HAP-1 (cell line): ENCODE results near the gene ARMC9.
A peak's percentile ranks its signal among the peaks of the same experiment; 100 is the strongest.
"Not testable (repeated sequence)": the region's sequence is repeated elsewhere in the genome, so short reads cannot be mapped to it uniquely, and the experiment has no call there.

Experiments used
- DNase-seq, 2 experiments: peaks; one replicate each; pipeline ENCODE4 v3.0.0-alpha.2; 2016 to 2020; ENCODE audit warnings: low spot score in 2 of 2
- H3K27me3 ChIP-seq: fragments of 250-450 bp; sonication (Bioruptor Pico); 2 replicates; pipeline ENCODE4 v1.5.1; 2020; ENCODE audit warnings: low read depth, mild to moderate bottlenecking, moderate library complexity
- H3K36me3 ChIP-seq: fragments of 250-450 bp; sonication (Bioruptor Pico); replicated peaks from 2 replicates; pipeline ENCODE4 v1.5.1; 2020; ENCODE audit warnings: mild to moderate bottlenecking
- H3K4me1 ChIP-seq: fragments of 250-450 bp; sonication (Bioruptor Pico); 2 replicates; pipeline ENCODE4 v1.5.1; 2020; ENCODE audit warnings: mild to moderate bottlenecking
- H3K4me3 ChIP-seq: fragments of 250-450 bp; sonication (Bioruptor Pico); 2 replicates; pipeline ENCODE4 v1.5.1; 2020; ENCODE audit warnings: mild to moderate bottlenecking, moderate library complexity
- H3K9me3 ChIP-seq: fragments of 250-450 bp; sonication (Bioruptor Pico); 2 replicates; pipeline ENCODE4 v1.5.1; 2020; ENCODE audit warnings: mild to moderate bottlenecking, moderate library complexity
- in situ Hi-C: fragments of 300-500 bp; cut with MboI; formaldehyde crosslinking; loops from 3 replicates; pipeline ENCODE4 v1.14.3; 2020; ENCODE audit warnings: low sequenced_read_pairs, inconsistent platforms, mixed read lengths

ARMC9 gene

DNA sequence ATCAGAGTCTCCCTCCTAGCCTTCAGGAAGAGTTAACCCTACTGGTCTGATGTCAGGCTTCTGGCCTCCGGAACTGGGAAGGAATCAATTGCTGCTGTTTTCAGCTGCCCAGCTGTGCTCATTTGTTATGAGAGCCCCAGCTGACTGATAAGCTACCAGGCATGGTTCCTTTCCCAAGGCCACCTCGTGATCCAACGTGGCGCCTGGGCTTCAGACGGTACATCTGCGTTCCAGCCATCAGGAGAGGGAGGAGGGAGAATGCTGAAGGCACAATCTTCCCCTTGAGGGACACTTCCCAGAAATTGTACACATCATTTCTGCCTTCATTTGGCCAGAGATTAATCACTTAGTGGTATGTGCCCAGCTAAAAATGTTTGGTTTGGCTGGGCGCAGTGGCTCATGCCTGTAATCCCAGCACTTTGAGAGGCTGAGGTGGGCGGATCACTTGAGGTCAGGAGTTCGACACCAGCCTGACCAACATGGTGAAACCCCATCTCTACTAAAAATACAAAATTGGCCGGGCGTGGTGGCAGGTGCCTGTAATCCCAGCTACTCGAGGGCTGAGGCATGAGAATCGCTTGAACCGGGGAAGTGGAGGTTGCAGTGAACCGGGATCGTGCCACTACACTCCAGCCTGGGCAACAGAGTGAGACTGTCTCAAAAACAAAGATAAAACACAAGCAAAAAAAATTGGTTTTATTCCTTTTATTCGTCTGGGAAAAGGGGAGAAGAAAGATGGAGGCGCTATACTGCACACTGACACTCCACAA is 10.5 kb upstream of the ARMC9 start:
- DNase-seq: no peak
- Histone ChIP-seq H3K27me3 (no peaks in the 10 kb centered on the region), H3K36me3 (no peaks in the 10 kb centered on the region), H3K4me3 (no peak overlapping the region), H3K4me1 (no peaks in the 10 kb centered on the region), H3K9me3 (no peaks in the 10 kb centered on the region)
- in situ Hi-C loops: no loop called here

DNA sequence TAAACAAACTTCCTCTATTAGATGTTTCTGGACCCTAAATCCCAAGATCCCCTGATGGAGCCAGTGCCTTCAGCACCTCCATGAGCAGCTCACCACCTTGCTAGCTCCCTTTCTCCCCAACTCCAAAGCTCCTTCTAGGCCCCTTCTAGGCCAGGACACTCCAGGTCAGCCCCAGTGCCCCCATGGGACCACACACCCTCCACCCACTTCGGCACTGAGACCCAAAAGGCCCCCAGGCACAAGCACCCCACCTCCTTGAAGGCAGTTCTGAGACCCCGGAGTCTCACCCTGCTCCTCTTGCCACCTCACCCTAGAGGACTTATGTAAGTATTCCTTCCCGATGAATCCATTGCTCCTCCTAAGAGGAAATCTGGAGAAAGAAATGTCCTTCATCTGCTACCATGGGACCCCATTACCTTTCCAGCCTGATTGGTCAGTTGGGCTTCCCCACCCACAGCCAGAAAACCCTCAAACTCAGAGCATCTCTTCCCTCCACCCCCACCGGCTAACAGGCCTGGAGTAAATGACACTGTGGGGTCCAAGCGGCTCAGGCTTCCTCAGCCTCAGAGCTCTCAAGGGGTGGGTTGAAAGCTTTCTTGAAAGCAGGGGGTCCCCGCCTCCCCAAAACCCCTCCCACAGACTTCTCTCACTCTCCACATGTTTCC is 9.8 kb upstream of the ARMC9 start:
- Histone ChIP-seq H3K36me3 (no peaks in the 10 kb centered on the region), H3K27me3 (no peaks in the 10 kb centered on the region), H3K9me3 (no peaks in the 10 kb centered on the region), H3K4me1 (no peaks in the 10 kb centered on the region), H3K4me3 (no peak overlapping the region)
- DNase-seq: no peak
- in situ Hi-C loops: no loop called here

DNA sequence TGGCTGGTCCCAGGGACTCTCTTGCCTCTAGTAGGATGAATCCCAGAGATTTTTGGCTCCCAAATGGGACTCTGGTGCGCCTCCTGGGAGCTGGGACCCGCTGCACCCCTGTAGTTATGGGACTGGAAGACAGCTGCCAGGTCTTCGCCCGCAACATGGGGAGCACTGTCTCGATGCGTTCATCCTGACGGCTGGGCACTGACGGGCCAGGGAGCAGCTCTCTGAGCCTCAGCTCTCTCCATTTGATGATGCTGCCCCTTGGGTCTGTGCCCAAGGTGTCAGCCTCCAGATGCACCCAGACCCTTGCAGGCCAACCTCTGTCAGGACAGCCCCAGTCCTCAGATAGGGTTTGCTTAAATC is 9.3 kb upstream of the ARMC9 start:
- no peak for DNase-seq
- Histone ChIP-seq H3K9me3 (no peaks in the 10 kb centered on the region), H3K27me3 (no peaks in the 10 kb centered on the region), H3K4me1 (no peaks in the 10 kb centered on the region), H3K4me3 (no peak overlapping the region), H3K36me3 (no peaks in the 10 kb centered on the region)
- in situ Hi-C loops: no loop called here

DNA sequence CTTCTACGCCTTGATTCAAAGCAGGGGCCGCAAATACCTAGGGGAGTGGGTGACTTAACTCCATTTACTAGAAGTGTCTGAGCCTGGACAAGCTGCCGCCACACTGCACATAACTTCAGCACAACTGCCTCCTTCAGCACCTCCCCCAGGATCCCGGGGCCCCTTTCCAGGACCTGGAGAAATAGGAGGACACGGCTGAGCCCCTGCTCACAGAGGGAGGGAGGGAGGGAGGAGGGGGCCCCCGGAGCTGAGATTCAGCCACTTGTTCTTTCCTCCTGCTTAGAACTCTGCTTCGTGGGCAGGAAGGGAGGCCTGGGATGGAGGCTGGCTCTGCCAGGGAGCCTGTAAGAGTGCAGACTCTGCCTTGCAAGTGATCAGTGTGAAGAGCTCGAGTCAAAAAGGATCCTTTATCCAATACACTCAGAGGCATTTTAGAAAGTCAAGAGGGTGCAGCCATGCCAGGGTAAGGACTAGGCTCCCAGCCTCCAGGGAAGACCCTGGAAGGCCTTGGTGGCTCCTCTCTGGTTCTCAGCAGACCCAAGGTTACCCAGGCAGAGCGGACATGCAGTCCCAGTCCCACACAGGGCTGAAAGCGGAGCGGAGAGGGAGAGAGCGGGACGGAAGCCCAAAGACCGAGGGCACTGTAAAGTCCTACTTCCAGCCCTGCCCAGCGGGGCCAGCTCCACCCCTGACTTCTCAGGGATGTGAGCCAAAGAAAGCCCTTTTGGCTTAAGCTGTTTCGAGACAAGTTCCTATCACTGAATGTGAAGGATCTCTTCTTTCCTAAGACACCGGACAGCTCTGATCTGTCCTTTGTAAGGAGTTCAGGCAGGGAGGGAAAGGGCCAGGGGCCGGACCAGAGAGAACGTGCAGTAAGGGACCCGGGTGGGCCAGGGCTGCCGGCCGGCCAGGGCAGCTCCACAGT is 8.6 kb upstream of the ARMC9 start:
- H3K27me3 ChIP-seq: no peaks in the 10 kb centered on the region
- no peak overlapping the region for H3K4me3 ChIP-seq
- DNase-seq: no peak
- in situ Hi-C loops: no loop called here
- no peaks in the 10 kb centered on the region for H3K9me3 ChIP-seq
- H3K4me1 ChIP-seq: no peaks in the 10 kb centered on the region
- H3K36me3 ChIP-seq: no peaks in the 10 kb centered on the region

DNA sequence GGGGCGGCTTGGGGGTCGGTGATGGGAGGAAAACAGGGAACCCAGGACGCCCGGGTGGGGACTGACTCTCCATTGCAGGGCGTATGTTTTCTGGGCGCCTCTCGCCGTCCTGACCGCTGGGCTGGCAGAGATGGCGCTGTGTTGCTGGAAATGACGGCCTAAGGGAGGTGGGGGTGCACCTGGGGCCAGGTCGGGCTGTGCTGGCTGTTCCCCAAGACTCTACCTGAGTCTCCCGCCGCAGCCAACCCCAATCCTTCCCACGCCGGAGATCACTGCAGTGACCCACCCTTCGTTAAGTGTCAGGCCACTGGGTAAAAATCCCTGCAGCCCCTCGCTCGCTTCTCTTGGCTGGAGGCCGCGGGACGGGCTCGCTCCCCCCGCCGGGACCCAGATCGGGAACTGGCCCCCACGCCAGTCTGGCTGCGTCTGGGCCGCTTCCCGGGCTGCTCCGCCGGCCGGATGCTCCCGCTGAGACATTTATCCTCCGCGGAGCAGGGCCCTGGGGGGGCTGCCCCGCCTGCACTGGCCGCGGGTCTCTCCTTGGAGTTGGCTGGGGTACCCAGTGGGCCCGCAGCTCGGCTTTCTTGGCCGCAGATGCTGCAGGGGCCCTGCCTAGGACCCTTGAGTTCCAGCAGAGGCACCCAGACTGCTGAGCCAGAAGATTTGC is 7.8 kb upstream of the ARMC9 start:
- no peaks in the 10 kb centered on the region for H3K9me3 ChIP-seq
- H3K4me1 ChIP-seq: no peaks in the 10 kb centered on the region
- H3K4me3 ChIP-seq: no peak overlapping the region
- DNase-seq: no peak
- no peaks in the 10 kb centered on the region for H3K36me3 ChIP-seq
- no peaks in the 10 kb centered on the region for H3K27me3 ChIP-seq
- in situ Hi-C loops: no loop called here

DNA sequence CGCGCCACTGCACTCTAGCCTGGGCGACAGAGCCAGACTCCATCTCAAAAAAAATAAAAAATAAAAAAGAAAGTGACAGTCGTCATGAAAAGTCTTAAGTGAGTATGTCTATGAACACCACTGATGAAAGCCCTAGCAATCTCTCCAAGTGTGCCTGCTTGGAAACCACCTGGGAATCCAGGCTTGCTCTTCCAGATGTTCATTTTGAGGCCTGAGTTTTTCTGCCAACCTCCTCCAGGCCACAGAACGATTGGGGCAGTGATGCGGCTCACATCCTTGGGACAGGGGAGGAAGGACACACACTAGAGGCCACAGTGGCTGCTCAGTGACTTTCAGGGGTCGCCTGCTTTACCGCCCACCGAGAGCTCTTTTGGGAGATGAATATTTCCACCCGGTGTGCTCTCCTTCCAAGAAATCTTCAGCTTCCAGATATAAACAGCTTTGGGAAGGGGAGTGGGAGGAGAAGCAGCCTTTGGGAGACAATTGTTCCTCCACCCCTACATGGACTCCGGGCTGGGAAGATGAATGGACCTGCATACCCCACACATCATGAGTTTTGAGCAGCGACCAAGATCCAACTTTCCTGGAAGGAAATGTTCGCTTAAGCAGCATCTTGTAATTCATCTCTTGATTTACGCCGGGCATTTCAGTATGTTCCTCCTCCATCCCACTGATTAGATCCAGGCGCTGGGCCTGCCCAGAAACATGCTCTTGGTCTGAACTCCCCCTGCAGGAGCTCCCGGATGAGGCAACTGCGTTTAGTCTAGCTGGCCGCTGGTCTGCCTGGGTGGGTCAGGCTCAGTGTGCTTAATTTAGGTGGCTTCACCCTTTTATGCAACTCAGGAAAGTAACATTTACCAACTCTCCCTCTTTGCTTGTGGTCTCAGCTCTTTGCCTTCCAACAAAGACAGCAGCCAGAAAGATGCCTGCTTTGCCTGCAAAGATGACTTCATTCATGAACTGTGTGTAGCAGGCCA is 6.2 kb upstream of the ARMC9 start:
- peaks cover under 1% of the 10 kb centered on the region; the same call in 1 of the 2 replicates for H3K9me3 ChIP-seq
- peak; percentile 59 to 78 for DNase-seq
- no peaks in the 10 kb centered on the region for H3K27me3 ChIP-seq
- in situ Hi-C loops: no loop called here
- H3K4me1 ChIP-seq: no peaks in the 10 kb centered on the region
- no peak overlapping the region for H3K4me3 ChIP-seq
- no peaks in the 10 kb centered on the region for H3K36me3 ChIP-seq

DNA sequence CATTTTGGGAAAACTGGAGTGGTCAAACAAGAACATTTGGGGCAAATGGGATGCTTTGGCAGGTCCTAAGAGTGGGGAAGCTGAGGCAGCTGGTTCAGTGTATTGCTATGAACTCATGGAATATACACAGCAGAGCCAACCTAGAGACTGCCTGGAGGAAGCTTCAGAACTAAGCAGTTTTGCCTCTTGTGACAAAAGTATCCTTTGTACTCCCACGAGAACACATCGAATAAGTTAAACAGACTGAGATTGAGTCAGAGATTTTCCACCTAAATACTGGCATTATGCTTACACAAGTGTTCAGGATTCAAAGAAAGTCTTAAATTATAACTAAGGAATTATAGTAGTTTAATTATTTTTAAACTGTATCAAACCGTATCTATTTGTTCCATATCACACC is 5.2 kb upstream of the ARMC9 start:
- no peak for DNase-seq
- no peaks in the 10 kb centered on the region for H3K27me3 ChIP-seq
- H3K36me3 ChIP-seq: no peaks in the 10 kb centered on the region
- no peak overlapping the region for H3K4me3 ChIP-seq
- in situ Hi-C loops: no loop called here
- peaks cover 2% of the 10 kb centered on the region; the same call in 1 of the 2 replicates for H3K9me3 ChIP-seq
- H3K4me1 ChIP-seq: peaks cover 7% of the 10 kb centered on the region; the same call in 1 of the 2 replicates

DNA sequence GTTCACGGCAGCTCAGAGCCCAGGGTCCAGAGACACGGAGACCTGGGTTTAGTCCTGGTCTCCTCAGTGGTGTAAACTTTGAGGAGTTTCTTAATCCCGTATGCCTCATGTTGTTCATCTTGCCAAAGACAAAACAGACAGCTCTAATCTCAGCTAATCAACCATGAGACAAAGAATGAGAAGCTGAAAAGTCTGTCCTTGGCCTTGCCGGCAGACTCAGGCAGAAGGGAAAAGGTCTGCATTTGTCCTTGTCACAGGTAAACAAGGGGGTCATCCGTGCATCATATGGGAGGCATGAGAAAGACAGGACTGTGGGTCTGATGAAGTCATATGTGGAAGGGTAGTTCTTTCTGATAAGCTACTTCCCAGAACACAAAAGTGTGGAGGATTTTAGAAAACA is 1.8 kb upstream of the ARMC9 start:
- in situ Hi-C loops: no loop called here
- H3K4me3 ChIP-seq: no peak overlapping the region
- peaks cover 2% of the 10 kb centered on the region; the same call in 1 of the 2 replicates for H3K9me3 ChIP-seq
- peaks cover 18% of the 10 kb centered on the region for H3K4me1 ChIP-seq
- no peaks in the 10 kb centered on the region for H3K36me3 ChIP-seq
- H3K27me3 ChIP-seq: no peaks in the 10 kb centered on the region
- DNase-seq: no peak

DNA sequence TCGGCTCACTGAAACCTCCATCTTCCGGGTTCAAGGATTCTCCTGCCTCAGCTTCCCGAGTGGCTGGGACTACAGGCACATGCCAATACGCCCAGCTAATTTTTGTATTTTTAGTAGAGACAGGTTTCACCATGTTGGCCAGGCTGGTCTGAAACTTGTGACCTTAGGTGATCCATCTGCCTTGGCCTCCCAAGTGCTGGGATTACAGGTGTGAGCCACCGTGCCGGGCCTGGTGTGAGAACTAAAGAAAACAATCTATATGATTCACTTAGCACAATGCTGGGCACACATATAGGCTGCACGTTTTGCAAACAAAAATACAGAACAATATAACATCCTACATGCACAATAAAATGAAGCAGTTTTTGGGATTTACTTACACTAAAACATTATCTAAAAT is 1.2 kb upstream of the ARMC9 start:
- in situ Hi-C loops, H3K27me3 ChIP-seq, H3K9me3 ChIP-seq, H3K4me3 ChIP-seq, DNase-seq, H3K36me3 ChIP-seq: not testable (repeated sequence)
- peaks cover 18% of the 10 kb centered on the region for H3K4me1 ChIP-seq

DNA sequence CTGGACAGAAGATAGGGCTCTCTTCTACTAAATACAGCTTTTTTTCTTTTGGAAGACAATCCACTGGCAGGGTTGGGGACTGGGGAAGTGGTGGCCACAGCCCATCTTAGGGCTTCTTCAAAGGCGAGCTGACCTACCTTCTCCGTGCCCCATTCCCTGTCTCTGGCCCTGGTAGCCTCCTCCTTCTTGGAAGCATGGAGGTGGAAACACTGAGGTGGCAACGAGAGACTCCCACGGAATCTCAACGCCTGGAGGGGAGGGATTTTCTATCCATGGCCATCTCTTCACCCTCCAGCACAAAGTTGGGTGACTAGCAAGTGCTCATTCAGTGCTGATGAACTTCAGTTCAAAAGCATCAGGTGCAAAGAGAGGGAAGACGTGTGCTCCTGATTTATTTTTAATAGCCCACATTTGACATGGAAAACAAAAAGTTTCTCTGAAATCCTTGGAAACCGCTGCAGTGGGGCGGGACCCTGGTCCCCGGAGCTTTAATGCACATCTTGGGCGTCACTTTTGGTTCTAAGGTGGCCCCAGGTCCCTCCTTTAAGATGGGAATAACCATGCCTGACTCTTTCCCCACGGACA is 633 bp upstream of the ARMC9 start:
- DNase-seq: no peak
- H3K9me3 ChIP-seq: peaks cover 5% of the 10 kb centered on the region; the same call in 1 of the 2 replicates

DNA sequence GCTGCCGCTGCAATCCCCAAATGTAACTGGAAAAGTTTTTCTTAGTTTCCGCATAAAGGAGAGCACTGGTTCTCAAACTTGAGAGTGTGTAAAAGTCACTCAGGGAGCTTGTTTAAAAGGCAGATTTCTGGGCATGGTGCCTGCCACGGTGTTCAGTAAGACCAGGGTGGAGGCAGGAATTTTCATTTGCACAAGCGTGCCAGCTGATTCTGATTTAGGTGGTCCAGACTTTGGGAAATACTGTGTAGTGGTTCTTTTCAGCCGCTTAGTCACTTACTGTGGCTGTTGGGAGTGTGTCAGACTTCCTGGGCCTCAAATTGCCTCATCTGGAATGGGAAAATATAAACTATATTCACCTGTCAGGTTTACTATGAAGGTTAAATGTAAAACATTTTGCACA is 788 bp downstream of the ARMC9 start:
- H3K9me3 ChIP-seq: peaks cover 5% of the 10 kb centered on the region; the same call in 1 of the 2 replicates
- in situ Hi-C loops: no loop called here
- peaks cover 18% of the 10 kb centered on the region for H3K4me1 ChIP-seq
- no peaks in the 10 kb centered on the region for H3K27me3 ChIP-seq
- H3K36me3 ChIP-seq: no peaks in the 10 kb centered on the region
- DNase-seq: no peak
- peak overlapping the region; percentile 77 for H3K4me3 ChIP-seq

More for the DNA sequence above, 633 bp upstream of the ARMC9 start:
- no peaks in the 10 kb centered on the region for H3K27me3 ChIP-seq
- H3K36me3 ChIP-seq: no peaks in the 10 kb centered on the region
- peaks cover 18% of the 10 kb centered on the region for H3K4me1 ChIP-seq
- peak overlapping the region; percentile 77 for H3K4me3 ChIP-seq
- in situ Hi-C loops: no loop called here

DNA sequence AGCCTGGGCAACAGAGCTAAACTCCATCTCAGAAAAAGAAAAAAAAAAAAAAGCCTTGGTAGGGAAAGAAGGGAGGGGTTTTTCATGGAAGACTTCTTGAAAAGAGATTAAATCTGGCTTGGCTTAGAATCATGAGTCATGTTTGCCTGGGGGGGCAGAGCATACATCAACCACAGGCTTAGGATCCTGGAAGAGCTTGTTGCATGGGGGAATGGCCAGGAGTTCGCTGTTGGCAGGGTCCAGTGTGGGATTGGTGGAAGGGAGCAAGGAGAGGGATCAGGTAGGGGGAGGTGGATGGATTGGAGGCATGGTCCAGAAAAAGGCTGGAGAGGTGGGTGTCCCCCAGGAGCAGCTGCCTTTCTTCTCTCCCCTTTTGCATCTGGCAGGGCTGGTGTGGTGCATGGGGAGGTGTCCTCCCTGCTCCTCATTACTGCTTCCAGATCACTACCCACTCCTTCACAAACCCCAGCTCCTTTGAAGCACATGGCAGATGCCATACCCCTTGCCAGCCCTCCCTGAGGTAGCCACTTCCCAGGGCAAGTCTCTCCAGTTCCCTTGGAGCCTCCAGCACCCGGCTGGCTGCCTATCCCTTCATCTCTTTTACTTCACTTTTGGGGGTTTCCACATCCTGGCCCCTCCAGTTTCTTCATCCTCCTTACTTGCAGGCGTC is 2.5 kb downstream of the ARMC9 start:
- peaks cover 18% of the 10 kb centered on the region for H3K4me1 ChIP-seq
- H3K27me3 ChIP-seq: no peaks in the 10 kb centered on the region
- no peaks in the 10 kb centered on the region for H3K36me3 ChIP-seq
- peak in 1 of 2 experiments; percentile 60 for DNase-seq
- H3K4me3 ChIP-seq: no peak overlapping the region
- in situ Hi-C loops: no loop called here
- peaks cover 5% of the 10 kb centered on the region; the same call in 1 of the 2 replicates for H3K9me3 ChIP-seq
